ENCODE results near the gene CAMTA1. TPM values are rescaled to one million over a fixed set of nuclear protein-coding genes. Genes with fewer than 3 reads are reported as not detected.

Gene CAMTA1
- total RNA-seq, 1 donor from 2014 or later: 77.6 TPM

DNA sequence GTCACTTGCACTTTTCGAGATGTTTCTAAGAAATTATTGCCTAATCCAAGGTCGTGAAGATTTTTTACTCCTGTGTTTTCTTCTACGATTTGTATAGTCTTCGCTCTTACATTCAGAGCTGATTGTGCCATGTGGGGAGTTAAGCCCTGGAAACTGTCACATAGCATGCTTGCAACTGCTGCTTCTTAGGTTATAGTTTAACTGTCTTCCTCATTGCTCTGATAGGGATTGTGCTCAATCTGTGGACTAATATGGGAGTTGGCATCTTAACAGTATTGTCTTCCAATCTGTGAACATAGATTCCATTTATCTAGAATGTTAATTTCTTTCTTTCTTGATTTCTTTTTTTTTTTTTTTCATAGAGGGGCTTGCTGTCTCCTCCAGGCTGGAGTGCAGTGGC is 34.8 kb upstream of the CAMTA1 start:
- no peak overlapping the region for H3K4me2 ChIP-seq (ENCODE audit: low read length)
- Mint-ChIP-seq H3K27me3 (ENCODE audit: low read depth, unreplicated experiment) (peaks cover 14% of the 10 kb centered on the region), H3K4me1 (ENCODE audit: low read depth, unreplicated experiment) (no peaks in the 10 kb centered on the region), H3K4me3 (ENCODE audit: unreplicated experiment) (no peak overlapping the region), H3K9me3 (ENCODE audit: unreplicated experiment) (peaks cover 3% of the 10 kb centered on the region), H3K36me3 (ENCODE audit: low read depth, unreplicated experiment) (no peaks in the 10 kb centered on the region), H3K27ac (ENCODE audit: unreplicated experiment) (no peak overlapping the region)
- H3K4me1 ChIP-seq (ENCODE audit: insufficient read depth, low read length): no peaks in the 10 kb centered on the region
- no peaks in the 10 kb centered on the region for H3K79me2 ChIP-seq (ENCODE audit: insufficient read depth, low read length)
- no peaks in the 10 kb centered on the region for H3K36me3 ChIP-seq (ENCODE audit: insufficient read depth, low read length)
- DNase-seq (ENCODE audit: low read depth) (no peak), FAIRE-seq (no peak)
- TF ChIP-seq EZH2 (IDR thresholded peaks at IDR 0.05; ENCODE audit: insufficient read depth, low read length): no peak
- TF ChIP-seq, protein P1, sequence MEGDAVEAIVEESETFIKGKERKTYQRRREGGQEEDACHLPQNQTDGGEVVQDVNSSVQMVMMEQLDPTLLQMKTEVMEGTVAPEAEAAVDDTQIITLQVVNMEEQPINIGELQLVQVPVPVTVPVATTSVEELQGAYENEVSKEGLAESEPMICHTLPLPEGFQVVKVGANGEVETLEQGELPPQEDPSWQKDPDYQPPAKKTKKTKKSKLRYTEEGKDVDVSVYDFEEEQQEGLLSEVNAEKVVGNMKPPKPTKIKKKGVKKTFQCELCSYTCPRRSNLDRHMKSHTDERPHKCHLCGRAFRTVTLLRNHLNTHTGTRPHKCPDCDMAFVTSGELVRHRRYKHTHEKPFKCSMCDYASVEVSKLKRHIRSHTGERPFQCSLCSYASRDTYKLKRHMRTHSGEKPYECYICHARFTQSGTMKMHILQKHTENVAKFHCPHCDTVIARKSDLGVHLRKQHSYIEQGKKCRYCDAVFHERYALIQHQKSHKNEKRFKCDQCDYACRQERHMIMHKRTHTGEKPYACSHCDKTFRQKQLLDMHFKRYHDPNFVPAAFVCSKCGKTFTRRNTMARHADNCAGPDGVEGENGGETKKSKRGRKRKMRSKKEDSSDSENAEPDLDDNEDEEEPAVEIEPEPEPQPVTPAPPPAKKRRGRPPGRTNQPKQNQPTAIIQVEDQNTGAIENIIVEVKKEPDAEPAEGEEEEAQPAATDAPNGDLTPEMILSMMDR (IDR thresholded peaks at IDR 0.05; ENCODE audit: insufficient read depth, low read depth, low read length): no peak
- H3K27ac ChIP-seq (ENCODE audit: low read depth, low read length): no peak overlapping the region
- H2AFZ ChIP-seq (ENCODE audit: low read depth, low read length): no peak overlapping the region
- H3K9ac ChIP-seq (ENCODE audit: low read length): no peak overlapping the region
- peaks cover 28% of the 10 kb centered on the region for H3K27me3 ChIP-seq (ENCODE audit: insufficient read depth, low read length)
- H3K9me3 ChIP-seq (ENCODE audit: insufficient read depth, low read depth, low read length): no peaks in the 10 kb centered on the region
- H4K20me1 ChIP-seq (ENCODE audit: insufficient read depth, low read length): no peaks in the 10 kb centered on the region
- no peak overlapping the region for H3K4me3 ChIP-seq (ENCODE audit: insufficient read depth, low read depth, low read length)

DNA sequence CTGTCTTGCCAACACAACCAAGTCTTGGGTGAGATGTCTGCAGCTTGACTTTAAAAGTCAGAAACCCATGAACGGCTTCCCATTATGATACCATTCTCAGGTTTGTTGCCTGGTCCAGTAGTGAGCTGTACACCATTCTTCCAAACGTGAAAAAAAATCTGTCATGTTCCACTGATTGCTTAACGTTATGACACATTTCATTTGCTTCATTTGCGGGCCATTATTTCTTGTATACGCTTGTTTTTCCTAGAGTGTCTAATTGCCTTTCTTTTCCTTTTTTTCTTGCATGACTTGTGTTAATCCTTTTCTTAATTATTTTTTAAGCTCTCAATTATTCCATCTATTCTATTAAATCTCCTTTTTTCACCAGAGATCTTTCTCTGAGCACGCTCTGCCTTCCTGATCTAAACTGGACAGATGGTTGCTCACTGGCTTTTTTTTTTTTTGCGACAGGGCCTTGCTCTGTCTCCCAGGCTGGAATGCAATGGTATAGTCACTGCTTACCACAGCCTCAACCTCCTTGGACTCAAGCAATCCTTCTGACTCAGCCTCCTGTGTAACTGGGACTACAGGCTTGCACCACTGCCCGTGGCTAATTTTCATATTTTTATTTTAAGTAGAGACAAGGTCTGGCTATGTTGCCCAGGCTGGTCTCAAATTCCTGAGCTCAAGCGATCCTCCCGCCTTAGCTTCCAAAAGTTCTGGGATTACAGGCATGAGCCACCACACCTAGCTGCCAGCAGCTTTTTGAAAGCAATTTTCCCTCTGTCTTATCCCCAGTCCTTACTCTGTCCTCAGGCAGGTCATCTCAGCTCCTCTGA is 31.7 kb upstream of the CAMTA1 start:
- no peak for FAIRE-seq

More for the DNA sequence above, 31.7 kb upstream of the CAMTA1 start:
- Mint-ChIP-seq H3K4me1 (ENCODE audit: low read depth, unreplicated experiment) (no peaks in the 10 kb centered on the region), H3K4me3 (ENCODE audit: unreplicated experiment) (no peak overlapping the region), H3K9me3 (ENCODE audit: unreplicated experiment) (peaks cover 3% of the 10 kb centered on the region), H3K36me3 (ENCODE audit: low read depth, unreplicated experiment) (no peaks in the 10 kb centered on the region), H3K27me3 (ENCODE audit: low read depth, unreplicated experiment) (peaks cover 16% of the 10 kb centered on the region), H3K27ac (ENCODE audit: unreplicated experiment) (no peak overlapping the region)
- no peak overlapping the region for H3K4me2 ChIP-seq (ENCODE audit: low read length)
- no peaks in the 10 kb centered on the region for H3K79me2 ChIP-seq (ENCODE audit: insufficient read depth, low read length)
- no peaks in the 10 kb centered on the region for H3K4me1 ChIP-seq (ENCODE audit: insufficient read depth, low read length)
- no peak overlapping the region for H3K27ac ChIP-seq (ENCODE audit: low read depth, low read length)
- H2AFZ ChIP-seq (ENCODE audit: low read depth, low read length): no peak overlapping the region
- no peak for DNase-seq (ENCODE audit: low read depth)
- H3K9me3 ChIP-seq (ENCODE audit: insufficient read depth, low read depth, low read length): no peaks in the 10 kb centered on the region
- H4K20me1 ChIP-seq (ENCODE audit: insufficient read depth, low read length): no peaks in the 10 kb centered on the region
- H3K27me3 ChIP-seq (ENCODE audit: insufficient read depth, low read length): peaks cover 17% of the 10 kb centered on the region
- no peaks in the 10 kb centered on the region for H3K36me3 ChIP-seq (ENCODE audit: insufficient read depth, low read length)
- no peak overlapping the region for H3K4me3 ChIP-seq (ENCODE audit: insufficient read depth, low read depth, low read length)
- TF ChIP-seq EZH2 (IDR thresholded peaks at IDR 0.05; ENCODE audit: insufficient read depth, low read length): no peak
- TF ChIP-seq, protein P1 (IDR thresholded peaks at IDR 0.05; ENCODE audit: insufficient read depth, low read depth, low read length): no peak
- H3K9ac ChIP-seq (ENCODE audit: low read length): no peak overlapping the region

Measured in astrocyte (in vitro differentiated cells and primary cell).